Esophagus squamous epithelium (tissue), 5 donors: ENCODE results near the gene DNAJC17. TPM values are rescaled to one million over a fixed set of nuclear protein-coding genes. Genes with fewer than 3 reads are reported as not detected.

Source experiments
- DNase-seq: peaks from one replicate; lab custom pipeline; 2025; lab: John Stamatoyannopoulos, UW
- H3K27ac ChIP-seq, 4 donors: fragments of 200-600 bp; sonication (generic); one replicate each; pipeline ENCODE4 v1.5.1; 2016 to 2019; ENCODE audit warnings: mild to moderate bottlenecking in 1 of 4
- H3K27me3 ChIP-seq, 4 donors: fragments of 200-600 bp; sonication (generic); 1 replicate in 3 of 4; 2 replicates in 1 of 4; pipeline versions ENCODE4 v1.5.1 to v1.6.0; 2017 to 2021; ENCODE audit warnings: antibody characterized with exemption in 1 of 4
- H3K36me3 ChIP-seq, 3 donors: fragments of 200-600 bp; sonication (generic); one replicate each; pipeline ENCODE4 v1.5.1; 2016 to 2019
- H3K4me1 ChIP-seq, 3 donors: fragments of 200-600 bp; sonication (generic); one replicate each; pipeline ENCODE4 v1.5.1; 2017 to 2019
- H3K4me3 ChIP-seq, 4 donors: fragments of 200-600 bp; sonication (generic); 1 replicate in 3 of 4; 2 replicates in 1 of 4; pipeline ENCODE4 v1.5.1; 2016 to 2019; ENCODE audit warnings: mild to moderate bottlenecking in 2 of 4, moderate library complexity in 1 of 4
- H3K9me3 ChIP-seq, 3 donors: fragments of 200-600 bp; sonication (generic); one replicate each; pipeline ENCODE4 v1.5.1; 2016 to 2019
- CTCF ChIP-seq, 6 experiments: fragments of 450-650 bp in 4 of 6; fragments of 200-600 bp in 2 of 6; sonication (generic) in 2 of 6; IDR thresholded peaks; one replicate each; pipeline ENCODE4 v1.5.1; 2016 to 2019; ENCODE audit warnings: antibody characterized with exemption in 6 of 6, mild to moderate bottlenecking in 4 of 6, moderate library complexity in 4 of 6
- POLR2A ChIP-seq, 4 donors: fragments of 450-650 bp; IDR thresholded peaks; one replicate each; pipeline ENCODE4 v1.6.1; 2017; ENCODE audit warnings: antibody characterized with exemption in 4 of 4, mild to moderate bottlenecking in 4 of 4, moderate library complexity in 3 of 4
- WGBS, 2 donors: methylation state at CpG; one replicate each; pipeline ENCODE4 v1.1.5; 2018; 5-methylcytosine and 5-hydroxymethylcytosine counted together
- intact Hi-C: fragments of 100-400 bp; cut with DNase I; formaldehyde crosslinking; loops from one replicate; pipeline ENCODE4 v1.15.0; 2022
- total RNA-seq, 4 donors: library from RNA; depleted of rRNA; stranded (reverse); fragments of >200 nt; gene quantifications; one replicate each; pipeline ENCODE4 v1.1.0, GENCODE V29; 2016
- donor health status: DM: yes; HTN: yes; CAD: no.

The DNAJC17 gene
- total RNA-seq, 4 donors from 2014 or later, result 13.9 to 24.0 (median 19.2) TPM

- Histone ChIP-seq H3K4me1 (peaks cover 0 to 10% (median 0%) of the 10 kb centered on the region in 3 donors), H3K36me3 (peaks cover 10 to 95% (median 23%) of the 10 kb centered on the region in 3 donors), H3K27me3 (no peaks in the 10 kb centered on the region), H3K9me3 (no peaks in the 10 kb centered on the region), H3K27ac (no peak overlapping the region), H3K4me3 (no peak overlapping the region)
- intact Hi-C loops, result no loop called here
- DNase-seq, result no peak
- TF ChIP-seq CTCF (IDR thresholded peaks at IDR 0.05), result no peak
- no peak for TF ChIP-seq POLR2A (IDR thresholded peaks at IDR 0.05)
- 68 to 72% methylated on average over 5 to 6 of the region's 7 CpGs for WGBS, 2 donors
Measured at GRCh38 chr15:40747685-40748631, 59.3 kb downstream of the DNAJC17 start.

GRCh38 chr15:40746916-40747418 lies 60.3 kb downstream of the DNAJC17 start:
- no peaks in the 10 kb centered on the region for H3K27me3 ChIP-seq
- no peak overlapping the region for H3K27ac ChIP-seq
- peaks cover 0 to under 1% (median 0%) of the 10 kb centered on the region in 3 donors for H3K4me1 ChIP-seq
- 77% methylated on average over 2 to 3 of the region's 3 CpGs for WGBS, 2 donors
- intact Hi-C loops, result no loop called here
- no peaks in the 10 kb centered on the region for H3K9me3 ChIP-seq
- DNase-seq, result no peak
- peaks cover 10 to 95% (median 23%) of the 10 kb centered on the region in 3 donors for H3K36me3 ChIP-seq
- H3K4me3 ChIP-seq, result no peak overlapping the region
- TF ChIP-seq POLR2A (IDR thresholded peaks at IDR 0.05) (no peak), CTCF (IDR thresholded peaks at IDR 0.05) (no peak)

GRCh38 chr15:40744815-40745152 lies 62.5 kb downstream of the DNAJC17 start:
- peaks cover 10 to 95% (median 19%) of the 10 kb centered on the region in 3 donors for H3K36me3 ChIP-seq
- intact Hi-C loops, result no loop called here
- no peaks in the 10 kb centered on the region for H3K9me3 ChIP-seq
- no peak for DNase-seq
- H3K27ac ChIP-seq, result no peak overlapping the region
- H3K27me3 ChIP-seq, result no peaks in the 10 kb centered on the region
- WGBS, 2 donors, result 64 to 74% methylated on average over 3 to 4 of the region's 5 CpGs
- H3K4me1 ChIP-seq, result no peaks in the 10 kb centered on the region
- no peak for TF ChIP-seq CTCF (IDR thresholded peaks at IDR 0.05)
- H3K4me3 ChIP-seq, result no peak overlapping the region

- Histone ChIP-seq H3K4me1 (no peaks in the 10 kb centered on the region), H3K9me3 (no peaks in the 10 kb centered on the region), H3K36me3 (peaks cover 16 to 95% (median 20%) of the 10 kb centered on the region in 3 donors), H3K27me3 (no peaks in the 10 kb centered on the region), H3K4me3 (no peak overlapping the region), H3K27ac (peak overlapping the region in 1 of 4 donors; percentile 6)
- WGBS, 2 donors, result 45 to 68% methylated on average over 8 to 12 of the region's 12 CpGs
- TF ChIP-seq CTCF (IDR thresholded peaks at IDR 0.05) (no peak), POLR2A (IDR thresholded peaks at IDR 0.05) (no peak)
- DNase-seq, result no peak
- intact Hi-C loops, result no loop called here
Measured at GRCh38 chr15:40743921-40744814, 63.1 kb downstream of the DNAJC17 start.
